Uterus (tissue), 2 donors: ENCODE results near the gene NCDN.

Experiments used
- POLR2A ChIP-seq, 2 donors: fragments of 450-650 bp; IDR thresholded peaks; one replicate each; pipeline ENCODE4 v1.6.1; 2016; ENCODE audit warnings: antibody characterized with exemption in 2 of 2, mild to moderate bottlenecking in 1 of 2, moderate library complexity in 1 of 2
- TF ChIP-seq, protein P1 (sequence below), 4 experiments: fragments of 200-600 bp in 2 of 4; fragments of 450-650 bp in 2 of 4; sonication (generic) in 2 of 4; IDR thresholded peaks; one replicate each; pipeline ENCODE4 v1.5.1; 2016 to 2019; ENCODE audit warnings: antibody characterized with exemption in 4 of 4, mild to moderate bottlenecking in 2 of 4, moderate library complexity in 1 of 4

DNA sequence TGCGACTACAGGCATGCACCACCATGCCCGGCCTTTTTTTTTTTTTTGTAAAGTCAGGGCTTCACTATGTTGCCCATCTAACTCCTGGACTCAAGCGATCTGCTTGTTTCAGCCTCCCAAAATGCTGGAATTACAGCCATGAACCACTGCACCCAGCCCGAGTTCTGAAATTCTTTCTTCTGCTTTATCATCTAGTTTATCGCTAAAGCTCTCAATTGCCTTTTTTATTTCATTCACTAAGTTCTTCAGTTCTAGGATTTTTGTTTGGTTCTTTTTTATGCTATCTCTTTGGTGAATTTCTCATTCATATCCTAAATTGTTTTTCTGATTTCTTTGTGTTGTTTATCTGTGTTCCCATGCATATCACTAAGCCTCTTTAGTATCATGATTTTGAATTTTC lies 27.4 kb upstream of the NCDN start:
- TF ChIP-seq, protein P1, sequence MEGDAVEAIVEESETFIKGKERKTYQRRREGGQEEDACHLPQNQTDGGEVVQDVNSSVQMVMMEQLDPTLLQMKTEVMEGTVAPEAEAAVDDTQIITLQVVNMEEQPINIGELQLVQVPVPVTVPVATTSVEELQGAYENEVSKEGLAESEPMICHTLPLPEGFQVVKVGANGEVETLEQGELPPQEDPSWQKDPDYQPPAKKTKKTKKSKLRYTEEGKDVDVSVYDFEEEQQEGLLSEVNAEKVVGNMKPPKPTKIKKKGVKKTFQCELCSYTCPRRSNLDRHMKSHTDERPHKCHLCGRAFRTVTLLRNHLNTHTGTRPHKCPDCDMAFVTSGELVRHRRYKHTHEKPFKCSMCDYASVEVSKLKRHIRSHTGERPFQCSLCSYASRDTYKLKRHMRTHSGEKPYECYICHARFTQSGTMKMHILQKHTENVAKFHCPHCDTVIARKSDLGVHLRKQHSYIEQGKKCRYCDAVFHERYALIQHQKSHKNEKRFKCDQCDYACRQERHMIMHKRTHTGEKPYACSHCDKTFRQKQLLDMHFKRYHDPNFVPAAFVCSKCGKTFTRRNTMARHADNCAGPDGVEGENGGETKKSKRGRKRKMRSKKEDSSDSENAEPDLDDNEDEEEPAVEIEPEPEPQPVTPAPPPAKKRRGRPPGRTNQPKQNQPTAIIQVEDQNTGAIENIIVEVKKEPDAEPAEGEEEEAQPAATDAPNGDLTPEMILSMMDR (IDR thresholded peaks at IDR 0.05) = no peak
- TF ChIP-seq POLR2A (IDR thresholded peaks at IDR 0.05) = no peak
